Heart right ventricle (tissue), 16 donors: ENCODE measurements around the gene ARID2. TPM values are rescaled to one million over a fixed set of nuclear protein-coding genes. Genes with fewer than 3 reads are reported as not detected.

Source experiments
- ATAC-seq, 8 donors: fragments of 200-7000 bp; cut with Tn5 transposase; one replicate each; pipeline ENCODE4 v1.9.1; 2020; ENCODE audit warnings: mild to moderate bottlenecking in 8 of 8, moderate library complexity in 8 of 8, moderate number of reproducible peaks in 1 of 8
- DNase-seq, 2 donors: peaks; one replicate each; pipeline ENCODE4 v3.0.0-alpha.2; 2020
- H3K27ac ChIP-seq, 10 donors: fragments of 200-600 bp; sonication (generic) in 2 of 10; one replicate each; pipeline versions ENCODE4 v1.5.0 to v1.8.0; 2020 to 2022; ENCODE audit warnings: mild to moderate bottlenecking in 3 of 10
- H3K27me3 ChIP-seq, 7 donors: fragments of 200-600 bp; one replicate each; pipeline ENCODE4 v1.8.0; 2021 to 2022; ENCODE audit warnings: mild to moderate bottlenecking in 2 of 7
- H3K36me3 ChIP-seq, 9 donors: fragments of 200-600 bp; sonication (generic) in 1 of 9; one replicate each; pipeline versions ENCODE4 v1.5.0 to v1.8.0; 2020 to 2022; ENCODE audit warnings: mild to moderate bottlenecking in 2 of 9
- H3K4me1 ChIP-seq, 9 donors: fragments of 200-600 bp; sonication (generic) in 1 of 9; one replicate each; pipeline versions ENCODE4 v1.5.0 to v1.8.0; 2020 to 2022; ENCODE audit warnings: mild to moderate bottlenecking in 4 of 9
- H3K4me3 ChIP-seq, 10 donors: fragments of 200-600 bp; sonication (generic) in 2 of 10; one replicate each; pipeline versions ENCODE4 v1.5.0 to v1.8.0; 2020 to 2022; ENCODE audit warnings: mild to moderate bottlenecking in 7 of 10, moderate library complexity in 2 of 10
- H3K9me3 ChIP-seq, 11 donors: fragments of 200-600 bp in 10 of 11; sonication (generic) in 2 of 11; one replicate each; pipeline versions ENCODE4 v1.5.0 to v1.8.0; 2013 to 2022; ENCODE audit warnings: mild to moderate bottlenecking in 2 of 11, control low read depth in 1 of 11, moderate library complexity in 1 of 11
- CTCF ChIP-seq, 9 donors: fragments of 200-600 bp; sonication (generic) in 2 of 9; IDR thresholded peaks; one replicate each; pipeline versions ENCODE4 v1.5.0 to v1.8.0; 2021 to 2022; ENCODE audit warnings: antibody characterized with exemption in 9 of 9, mild to moderate bottlenecking in 5 of 9, moderate library complexity in 1 of 9
- WGBS, 2 donors: extraction: QIAGEN DNeasy Blood & Tissue Kit; methylation state at CpG; one replicate each; pipeline ENCODE4 v1.1.7; 2013; ENCODE audit warnings: inconsistent platforms in 1 of 2; 5-methylcytosine and 5-hydroxymethylcytosine counted together
- intact Hi-C, 10 donors: fragments of 100-400 bp; cut with DNase I; formaldehyde crosslinking; loops; one replicate each; pipeline versions ENCODE4 v1.11.1 to v1.14.2; 2022
- polyA plus RNA-seq, 2 donors: library from polyadenylated mRNA; stranded (reverse); fragments of 200-250 nt; gene quantifications; one replicate each; pipeline ENCODE4 v1.2.3, GENCODE V29; 2013
- total RNA-seq, 10 donors: library from RNA; stranded (reverse); fragmentation: NEBNext Ultra II Directional in 3 of 10; extraction: Animal tissue kit (Norgen Biotek cat#: 25700) in 3 of 10; gene quantifications; one replicate each; pipeline versions ENCODE4 v1.2.1 to v1.2.4, GENCODE V29; 2021 to 2023
- donor health status: Arrhythmogenic right ventricular cardiomyopathy.
- donor health status: ischemic (EF 13 %, LVEDD 7.1; RV severe dilation, severe dysfunction).
- donor health status: healthy with polysubstance abuse.
- donor health status: DM: no; HTN: yes; CAD: no.
- donor health status: DM: no; HTN: no; CAD: no.
- donor health status: ischemic (EF 25% LVEDD 6.9; RV normal size, moderate dysfunction).
- donor health status: ischemic (EF 25% LVEDD 5.7; RV mildly dilated, moderate dysfunction).
- donor health status: healthy.
- donor health status: DM: yes; HTN: yes; CAD: no.
- donor health status: Ischemic cardiomyopathy.
- donor health status: ischemic (EF 35%, LVEDD 5.7; RV mildly dilated, moderate dysfunction).
- donor health status: nonischemic (EF 11% LVEDD 7.7; RV severe dilation, severe dysfunction).
- donor health status: DM: yes; HTN: yes; CAD: no.
- donor health status: PGD.
- donor health status: ischemic (EF 29% LVEDD 5.4; RV normal size, mild dysfunction).
- donor health status: nonischemic (EF 23%, LVEDD 6.1; RV moderate dilation, normal function).

ARID2 gene
- total and polyA plus RNA-seq, 12 donors: 3.0 to 28.8 (median 18.6) TPM

DNA sequence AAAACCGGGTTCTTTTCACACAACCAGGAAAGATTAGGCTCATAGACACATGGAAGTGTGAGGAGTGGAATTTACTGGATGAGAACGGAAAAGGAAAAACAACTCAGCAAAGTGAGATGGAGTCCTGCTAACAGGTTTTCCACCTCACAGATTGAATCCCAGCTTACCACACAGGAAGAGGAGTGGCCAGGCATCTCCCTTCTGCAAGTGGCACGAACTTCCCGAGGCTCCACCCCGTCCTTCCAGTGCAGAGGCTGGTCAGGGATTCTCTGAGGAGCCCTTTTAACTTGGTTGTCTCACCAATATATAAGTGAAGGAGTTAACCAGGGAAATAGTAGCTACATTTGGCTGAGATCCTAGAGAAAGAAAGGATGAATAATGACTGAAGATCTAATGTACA is 158.0 kb downstream of the ARID2 start:
- 78 to 88% methylated on average over 5 of the region's 5 CpGs for WGBS, 2 donors
- Histone ChIP-seq H3K27me3 (no peaks in the 10 kb centered on the region), H3K27ac (no peak overlapping the region), H3K36me3 (peaks cover 0 to 63% (median 16%) of the 10 kb centered on the region in 9 donors), H3K4me1 (peaks cover 0 to 4% (median 0%) of the 10 kb centered on the region in 9 donors), H3K9me3 (peaks cover 0 to 14% (median 0%) of the 10 kb centered on the region in 11 donors), H3K4me3 (no peak overlapping the region)
- intact Hi-C loops: loop anchor here in 2 of 10 donors (10.0 kb wide), 1 partner anchor 343 kb away; no protein-coding TSS in a partner anchor
- DNase-seq (no peak), ATAC-seq (no peak)
- TF ChIP-seq CTCF (IDR thresholded peaks at IDR 0.05): no peak

DNA sequence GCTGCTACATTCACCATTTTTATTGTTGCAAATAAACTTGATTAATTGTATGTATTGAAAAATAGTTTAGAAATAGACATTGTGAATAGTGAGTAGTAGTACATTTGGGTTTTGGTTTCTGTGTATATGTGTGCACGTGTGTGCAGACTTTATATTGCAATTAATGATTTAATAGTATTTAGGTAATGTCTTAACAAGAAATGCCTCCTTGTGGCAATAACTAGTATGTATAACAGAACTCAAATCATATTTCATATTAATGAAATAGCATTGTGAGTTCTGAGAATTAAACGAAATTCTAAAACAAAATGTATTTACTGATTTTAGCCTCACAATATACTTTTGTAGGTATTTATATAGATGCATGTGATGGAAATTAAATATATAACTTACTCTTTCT is 160.8 kb downstream of the ARID2 start:
- Histone ChIP-seq H3K9me3 (peaks cover 0 to 4% (median 0%) of the 10 kb centered on the region in 11 donors), H3K27ac (no peak overlapping the region), H3K36me3 (peaks cover 0 to 63% (median 32%) of the 10 kb centered on the region in 9 donors), H3K27me3 (no peaks in the 10 kb centered on the region), H3K4me3 (no peak overlapping the region), H3K4me1 (peaks cover 0 to 4% (median 0%) of the 10 kb centered on the region in 9 donors)
- 83 to 89% methylated on average over 2 of the region's 2 CpGs for WGBS, 2 donors
- intact Hi-C loops: no loop called here
- TF ChIP-seq CTCF (IDR thresholded peaks at IDR 0.05): peak in 2 of 9 donors; percentile 13 to 17
- DNase-seq: no peak
- no peak for ATAC-seq

DNA sequence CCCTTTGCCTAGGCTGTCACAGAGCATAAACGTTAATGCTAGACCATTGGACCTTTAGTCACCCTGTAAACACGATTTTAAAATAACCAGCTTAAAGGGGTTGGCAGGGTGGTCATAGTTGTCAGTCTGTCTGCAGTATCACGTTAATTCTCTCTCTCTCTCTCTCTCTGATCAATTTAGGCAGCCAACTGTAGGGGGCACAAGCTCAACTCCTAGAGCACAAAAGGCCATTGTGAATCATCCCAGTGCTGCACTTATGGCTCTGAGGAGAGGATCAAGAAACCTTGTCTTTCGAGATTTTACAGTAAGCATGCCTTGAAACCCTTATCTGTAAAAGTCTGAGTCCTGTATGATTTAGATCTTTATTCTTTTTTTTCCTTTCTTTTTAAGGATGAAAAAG is 163.7 kb downstream of the ARID2 start:
- ATAC-seq (no peak), DNase-seq (no peak)
- 58 to 61% methylated on average over 4 of the region's 4 CpGs for WGBS, 2 donors
- H3K27ac ChIP-seq: no peak overlapping the region
- H3K27me3 ChIP-seq: no peaks in the 10 kb centered on the region
- no peak for TF ChIP-seq CTCF (IDR thresholded peaks at IDR 0.05)
- peaks cover 0 to 4% (median 0%) of the 10 kb centered on the region in 9 donors for H3K4me1 ChIP-seq
- H3K4me3 ChIP-seq: no peak overlapping the region
- H3K9me3 ChIP-seq: no peaks in the 10 kb centered on the region
- H3K36me3 ChIP-seq: peaks cover 0 to 72% (median 36%) of the 10 kb centered on the region in 9 donors
- intact Hi-C loops: no loop called here

GRCh38 chr12:45895961-45896360 is 166.5 kb downstream of the ARID2 start:
- 90 to 94% methylated on average over 4 of the region's 4 CpGs for WGBS, 2 donors
- Histone ChIP-seq H3K9me3 (no peaks in the 10 kb centered on the region), H3K36me3 (peaks cover 0 to 91% (median 46%) of the 10 kb centered on the region in 9 donors), H3K4me1 (peaks cover 0 to 4% (median 0%) of the 10 kb centered on the region in 9 donors), H3K4me3 (no peak overlapping the region), H3K27me3 (no peaks in the 10 kb centered on the region), H3K27ac (no peak overlapping the region)
- intact Hi-C loops: no loop called here
- DNase-seq (no peak), ATAC-seq (no peak)
- no peak for TF ChIP-seq CTCF (IDR thresholded peaks at IDR 0.05)
